Heart left ventricle (tissue), 16 donors: Measurements from ENCODE around the gene IKBKG. TPM values are rescaled to one million over a fixed set of nuclear protein-coding genes. Genes with fewer than 3 reads are reported as not detected.
A peak's percentile ranks its signal among the peaks of the same experiment; 100 is the strongest.
"Not testable (repeated sequence)": the region's sequence is repeated elsewhere in the genome, so short reads cannot be mapped to it uniquely, and the experiment has no call there.

Source experiments
- ATAC-seq, 4 donors: fragments of 200-7000 bp; cut with Tn5 transposase; one replicate each; pipeline ENCODE4 v1.9.1; 2020 to 2022; ENCODE audit warnings: moderate library complexity in 4 of 4, mild to moderate bottlenecking in 3 of 4, moderate number of reproducible peaks in 1 of 4
- DNase-seq, 5 donors: peaks; one replicate each; pipeline ENCODE4 v3.0.0-alpha.2; 2020
- H3K27ac ChIP-seq, 12 donors: fragments of 200-600 bp; sonication (generic) in 4 of 12; one replicate each; pipeline versions ENCODE4 v1.5.0 to v1.8.0; 2016 to 2022; ENCODE audit warnings: mild to moderate bottlenecking in 2 of 12
- H3K27me3 ChIP-seq, 9 donors: fragments of 200-600 bp; sonication (generic) in 2 of 9; one replicate each; pipeline versions ENCODE4 v1.5.1 to v1.8.0; 2016 to 2022; ENCODE audit warnings: mild to moderate bottlenecking in 3 of 9
- H3K36me3 ChIP-seq, 9 donors: fragments of 200-600 bp; sonication (generic) in 2 of 9; one replicate each; pipeline versions ENCODE4 v1.5.0 to v1.8.0; 2018 to 2022; ENCODE audit warnings: mild to moderate bottlenecking in 2 of 9
- H3K4me1 ChIP-seq, 12 donors: fragments of 200-600 bp; sonication (generic) in 4 of 12; one replicate each; pipeline versions ENCODE4 v1.5.0 to v1.8.0; 2016 to 2022; ENCODE audit warnings: mild to moderate bottlenecking in 3 of 12
- H3K4me3 ChIP-seq, 12 donors: fragments of 200-600 bp; sonication (generic) in 4 of 12; one replicate each; pipeline versions ENCODE4 v1.5.0 to v1.8.0; 2017 to 2022; ENCODE audit warnings: mild to moderate bottlenecking in 9 of 12, moderate library complexity in 4 of 12
- H3K9me3 ChIP-seq, 12 donors: fragments of 200-600 bp; sonication (generic) in 4 of 12; one replicate each; pipeline versions ENCODE4 v1.5.0 to v1.8.0; 2016 to 2022; ENCODE audit warnings: mild to moderate bottlenecking in 1 of 12
- POLR2A ChIP-seq, 2 donors: fragments of 450-650 bp; IDR thresholded peaks; one replicate each; pipeline ENCODE4 v1.6.1; 2017; ENCODE audit warnings: antibody characterized with exemption in 2 of 2, mild to moderate bottlenecking in 2 of 2, moderate library complexity in 2 of 2
- WGBS, 4 donors: extraction: QIAGEN DNeasy Blood & Tissue Kit in 2 of 4; methylation state at CpG; one replicate each; pipeline versions ENCODE4 v1.1.5 to v1.1.7; 2013 to 2018; 5-methylcytosine and 5-hydroxymethylcytosine counted together
- intact Hi-C, 10 donors: fragments of 100-400 bp; cut with DNase I; formaldehyde crosslinking; loops; one replicate each; pipeline versions ENCODE4 v1.11.1 to v1.14.2; 2022
- polyA plus RNA-seq, 2 donors: library from polyadenylated mRNA; stranded (reverse); fragments of 200-250 nt; gene quantifications; one replicate each; pipeline ENCODE4 v1.2.3, GENCODE V29; 2013
- total RNA-seq, 9 donors: library from RNA; depleted of rRNA in 2 of 9; stranded (reverse); fragments of >200 nt in 2 of 9; fragmentation: NEBNext Ultra II Directional in 3 of 9; extraction: Animal tissue kit (Norgen Biotek cat#: 25700) in 3 of 9; gene quantifications; one replicate each; pipeline versions ENCODE4 v1.1.0 to v1.2.4, GENCODE V29; 2016 to 2023
- TF ChIP-seq, protein P1 (sequence below), 12 donors: fragments of 200-600 bp; sonication (generic) in 4 of 12; IDR thresholded peaks; one replicate each; pipeline versions ENCODE4 v1.5.0 to v1.8.0; 2018 to 2022; ENCODE audit warnings: antibody characterized with exemption in 12 of 12, mild to moderate bottlenecking in 5 of 12
- donor health status: ischemic (EF 13 %, LVEDD 7.1; RV severe dilation, severe dysfunction).
- donor health status: healthy with polysubstance abuse.
- donor health status: DM: no; HTN: yes; CAD: no.
- donor health status: DM: no; HTN: no; CAD: no.
- donor health status: ischemic (EF 25% LVEDD 6.9; RV normal size, moderate dysfunction).
- donor health status: ischemic (EF 25% LVEDD 5.7; RV mildly dilated, moderate dysfunction).
- donor health status: healthy.
- donor health status: DM: yes; HTN: yes; CAD: no.
- donor health status: ischemic (EF 35%, LVEDD 5.7; RV mildly dilated, moderate dysfunction).
- donor health status: nonischemic (EF 11% LVEDD 7.7; RV severe dilation, severe dysfunction).
- donor health status: DM: yes; HTN: yes; CAD: no.
- donor health status: PGD.
- donor health status: ischemic (EF 29% LVEDD 5.4; RV normal size, mild dysfunction).
- donor health status: nonischemic (EF 23%, LVEDD 6.1; RV moderate dilation, normal function).

The IKBKG gene
- total and polyA plus RNA-seq, 11 donors, result 7.1 to 29.4 (median 15.3) TPM

DNA sequence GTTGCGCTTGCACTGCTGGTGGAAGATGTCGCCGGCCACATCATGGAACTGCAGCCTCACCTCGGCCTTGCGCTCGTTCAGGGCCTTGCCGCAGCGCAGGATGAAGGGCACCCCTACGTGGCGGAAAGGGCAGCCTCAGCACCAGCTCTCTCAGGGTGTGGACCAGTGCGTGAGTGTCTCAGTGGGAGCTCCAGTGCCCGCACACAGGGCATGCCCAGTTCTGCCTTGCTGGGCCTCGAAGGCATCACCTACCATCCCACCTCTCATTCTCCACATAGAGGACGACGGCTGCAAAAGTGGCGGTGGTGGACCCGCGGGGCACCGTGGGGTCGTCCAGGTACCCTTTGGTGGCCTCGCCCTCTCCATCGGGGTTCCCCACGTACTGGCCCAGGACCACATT lies 14.7 kb upstream of the IKBKG start:
- Histone ChIP-seq H3K36me3 (peaks cover 0 to 26% (median 8%) of the 10 kb centered on the region in 9 donors), H3K4me1 (peaks cover 0 to 6% (median 4%) of the 10 kb centered on the region in 12 donors), H3K4me3 (no peak overlapping the region), H3K27me3 (no peaks in the 10 kb centered on the region), H3K27ac (no peak overlapping the region), H3K9me3 (no peaks in the 10 kb centered on the region)
- TF ChIP-seq, protein P1, sequence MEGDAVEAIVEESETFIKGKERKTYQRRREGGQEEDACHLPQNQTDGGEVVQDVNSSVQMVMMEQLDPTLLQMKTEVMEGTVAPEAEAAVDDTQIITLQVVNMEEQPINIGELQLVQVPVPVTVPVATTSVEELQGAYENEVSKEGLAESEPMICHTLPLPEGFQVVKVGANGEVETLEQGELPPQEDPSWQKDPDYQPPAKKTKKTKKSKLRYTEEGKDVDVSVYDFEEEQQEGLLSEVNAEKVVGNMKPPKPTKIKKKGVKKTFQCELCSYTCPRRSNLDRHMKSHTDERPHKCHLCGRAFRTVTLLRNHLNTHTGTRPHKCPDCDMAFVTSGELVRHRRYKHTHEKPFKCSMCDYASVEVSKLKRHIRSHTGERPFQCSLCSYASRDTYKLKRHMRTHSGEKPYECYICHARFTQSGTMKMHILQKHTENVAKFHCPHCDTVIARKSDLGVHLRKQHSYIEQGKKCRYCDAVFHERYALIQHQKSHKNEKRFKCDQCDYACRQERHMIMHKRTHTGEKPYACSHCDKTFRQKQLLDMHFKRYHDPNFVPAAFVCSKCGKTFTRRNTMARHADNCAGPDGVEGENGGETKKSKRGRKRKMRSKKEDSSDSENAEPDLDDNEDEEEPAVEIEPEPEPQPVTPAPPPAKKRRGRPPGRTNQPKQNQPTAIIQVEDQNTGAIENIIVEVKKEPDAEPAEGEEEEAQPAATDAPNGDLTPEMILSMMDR (IDR thresholded peaks at IDR 0.05), result no peak
- no peak for TF ChIP-seq POLR2A (IDR thresholded peaks at IDR 0.05)
- WGBS, 4 donors, result 91 to 94% (median 92%) methylated on average over 21 to 23 of the region's 23 CpGs
- intact Hi-C loops, result loop anchor here in 4 of 10 donors (5.0 kb wide), 4 partner anchors 160 to 770 kb away; partner anchors contain the start of genes FLNA (in 1 of the 4) and PLXNB3 (in 1 of the 4)
- DNase-seq, result no peak
- ATAC-seq, result no peak

DNA sequence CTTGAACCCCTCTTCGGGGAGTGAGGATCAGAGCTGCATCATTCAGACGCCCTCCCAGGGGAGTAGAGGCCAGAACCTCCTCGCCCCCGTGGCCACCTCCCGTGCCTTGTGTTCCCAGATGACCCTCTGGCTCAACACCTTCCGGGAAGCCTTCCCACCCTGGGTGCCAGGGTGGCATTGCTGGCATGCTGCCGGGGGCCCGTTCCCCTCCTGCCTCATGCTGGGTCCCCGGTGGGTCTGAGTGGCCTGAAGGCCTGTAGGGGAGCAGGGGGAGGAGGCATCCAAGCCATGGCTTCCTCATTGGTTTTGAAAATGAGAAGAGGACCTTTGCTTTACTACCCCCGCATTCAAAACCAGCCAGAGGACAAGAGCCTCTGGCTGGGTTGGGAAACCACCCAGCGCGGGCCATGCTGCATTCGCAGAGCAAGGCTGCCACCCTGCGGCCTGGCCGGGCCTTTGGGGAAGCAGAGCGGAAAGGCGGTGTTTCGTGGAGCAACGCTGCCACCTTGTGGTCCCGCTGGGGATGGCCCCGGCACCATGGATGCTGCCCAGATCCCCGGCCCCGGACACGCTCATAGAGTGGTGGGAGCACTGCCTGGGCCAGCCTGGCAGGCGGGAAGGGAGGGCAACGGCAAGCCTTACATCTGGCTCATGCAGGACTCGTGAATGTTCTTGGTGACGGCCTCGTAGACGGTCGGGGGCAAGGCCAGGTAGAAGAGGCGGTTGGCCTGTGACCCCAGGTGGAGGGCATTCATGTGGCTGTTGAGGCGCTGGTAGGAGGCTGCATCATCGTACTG lies 12.7 kb upstream of the IKBKG start:
- intact Hi-C loops, result loop anchor here in 6 of 10 donors (2.0 to 5.0 kb wide), 7 partner anchors 137 to 1576 kb away; partner anchors contain the start of genes FLNA (in 1 of the 6), PLXNB3 (in 1 of the 6) and RPL10 (in 1 of the 6)
- no peaks in the 10 kb centered on the region for H3K27me3 ChIP-seq
- peak overlapping the region in 7 of 12 donors; percentile 25 to 70 (median 53) for H3K27ac ChIP-seq
- peaks cover 0 to 5% (median 4%) of the 10 kb centered on the region in 12 donors for H3K4me1 ChIP-seq
- ATAC-seq (peak; percentile 69 to 95 (median 90)), DNase-seq (peak; percentile 85 to 94 (median 90))
- TF ChIP-seq, protein P1 (IDR thresholded peaks at IDR 0.05), result peak; percentile 80 to 100 (median 96)
- no peak for TF ChIP-seq POLR2A (IDR thresholded peaks at IDR 0.05)
- 23 to 47% (median 30%) methylated on average over 19 to 34 of the region's 34 CpGs for WGBS, 4 donors
- peaks cover 0 to 26% (median 8%) of the 10 kb centered on the region in 9 donors for H3K36me3 ChIP-seq
- no peak overlapping the region for H3K4me3 ChIP-seq
- H3K9me3 ChIP-seq, result no peaks in the 10 kb centered on the region

DNA sequence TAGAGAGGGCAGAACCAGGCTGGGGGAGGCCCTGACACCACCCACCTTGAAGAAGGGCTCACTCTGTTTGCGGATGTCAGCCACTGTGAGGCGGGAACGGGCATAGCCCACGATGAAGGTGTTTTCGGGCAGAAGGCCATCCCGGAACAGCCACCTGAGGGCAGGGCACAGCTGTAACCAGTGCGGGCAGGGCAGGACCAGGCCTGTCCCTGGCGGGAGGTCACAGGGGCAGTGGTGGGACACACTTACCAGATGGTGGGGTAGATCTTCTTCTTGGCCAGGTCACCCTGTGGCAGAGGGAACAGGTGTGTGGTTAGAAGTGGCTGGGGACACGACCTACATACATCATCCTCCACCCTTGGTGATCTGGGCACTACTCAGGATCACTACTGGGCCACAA lies 11.5 kb upstream of the IKBKG start:
- Histone ChIP-seq H3K4me3 (no peak overlapping the region), H3K27ac (no peak overlapping the region), H3K9me3 (no peaks in the 10 kb centered on the region), H3K4me1 (peaks cover 0 to 7% (median 4%) of the 10 kb centered on the region in 12 donors), H3K27me3 (no peaks in the 10 kb centered on the region), H3K36me3 (peaks cover 0 to 26% (median 8%) of the 10 kb centered on the region in 9 donors)
- intact Hi-C loops, result loop anchor here in 3 of 10 donors (2.0 to 5.0 kb wide), 3 partner anchors 139 to 1577 kb away; partner anchors contain the start of gene RPL10 (in 1 of the 3)
- WGBS, 4 donors, result 75 to 94% (median 83%) methylated on average over 8 to 9 of the region's 9 CpGs
- TF ChIP-seq, protein P1 (IDR thresholded peaks at IDR 0.05), result no peak
- no peak for TF ChIP-seq POLR2A (IDR thresholded peaks at IDR 0.05)
- DNase-seq (no peak), ATAC-seq (no peak)

DNA sequence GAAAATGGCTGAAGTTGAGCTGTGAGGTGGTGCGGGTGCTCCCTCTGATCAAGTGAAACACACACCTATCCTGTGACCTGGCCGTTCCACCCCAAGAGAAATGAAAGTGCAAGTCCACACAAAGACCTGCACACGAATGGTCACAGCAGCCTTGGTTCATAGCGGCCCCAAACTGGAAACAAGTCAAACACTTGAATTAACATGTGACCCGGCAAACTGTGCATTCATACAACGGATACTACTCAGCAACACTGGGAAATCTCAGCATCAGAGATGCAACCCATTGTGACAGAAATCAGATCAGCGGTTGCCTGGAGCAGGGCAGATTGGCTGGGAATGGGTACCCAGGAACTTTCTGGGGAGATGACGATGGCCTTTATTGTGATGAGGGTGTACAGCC lies 8.3 kb upstream of the IKBKG start:
- TF ChIP-seq POLR2A (IDR thresholded peaks at IDR 0.05), result no peak
- TF ChIP-seq, protein P1 (IDR thresholded peaks at IDR 0.05), result no peak
- ATAC-seq (no peak), DNase-seq (no peak)
- H3K4me1 ChIP-seq, result peaks cover 0 to 39% (median 13%) of the 10 kb centered on the region in 12 donors
- no peaks in the 10 kb centered on the region for H3K9me3 ChIP-seq
- peaks cover 0 to 8% (median 3%) of the 10 kb centered on the region in 9 donors for H3K36me3 ChIP-seq
- H3K27me3 ChIP-seq, result peaks cover 0 to 4% (median 0%) of the 10 kb centered on the region in 9 donors
- no peak overlapping the region for H3K27ac ChIP-seq
- no peak overlapping the region for H3K4me3 ChIP-seq
- intact Hi-C loops, result loop anchor here in 1 of 10 donors (5.0 kb wide), 1 partner anchor 142 kb away; the partner anchor contains the start of gene RPL10
- 69 to 78% (median 74%) methylated on average over 8 of the region's 8 CpGs for WGBS, 4 donors

DNA sequence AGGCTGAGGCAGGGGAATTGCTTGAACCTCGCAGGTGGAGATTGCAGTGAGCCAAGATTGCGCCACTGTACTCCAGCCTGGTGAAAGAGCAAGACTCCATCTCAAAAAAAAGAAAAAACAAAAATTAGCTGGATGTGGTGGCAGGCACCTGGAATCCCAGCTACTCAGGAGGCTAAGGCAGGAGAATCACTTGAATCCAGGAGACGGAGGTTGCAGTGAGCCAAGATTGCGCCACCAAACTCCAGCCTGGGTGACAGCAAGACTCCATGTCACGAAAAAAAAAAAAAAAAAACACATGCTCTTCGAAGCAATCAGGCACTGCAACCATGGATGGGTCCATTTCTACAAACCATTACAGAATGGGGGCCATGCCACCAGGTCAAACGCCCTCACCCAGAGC lies 7.1 kb upstream of the IKBKG start:
- H3K36me3 ChIP-seq, H3K27ac ChIP-seq, DNase-seq, intact Hi-C loops, H3K9me3 ChIP-seq, H3K4me3 ChIP-seq, ATAC-seq, H3K27me3 ChIP-seq: not testable (repeated sequence)
- H3K4me1 ChIP-seq, result peaks cover 0 to 48% (median 9%) of the 10 kb centered on the region in 12 donors
- 75 to 97% (median 82%) methylated on average over 7 of the region's 7 CpGs for WGBS, 4 donors
